ENCODE measurements around the gene TCL1A.

DNA sequence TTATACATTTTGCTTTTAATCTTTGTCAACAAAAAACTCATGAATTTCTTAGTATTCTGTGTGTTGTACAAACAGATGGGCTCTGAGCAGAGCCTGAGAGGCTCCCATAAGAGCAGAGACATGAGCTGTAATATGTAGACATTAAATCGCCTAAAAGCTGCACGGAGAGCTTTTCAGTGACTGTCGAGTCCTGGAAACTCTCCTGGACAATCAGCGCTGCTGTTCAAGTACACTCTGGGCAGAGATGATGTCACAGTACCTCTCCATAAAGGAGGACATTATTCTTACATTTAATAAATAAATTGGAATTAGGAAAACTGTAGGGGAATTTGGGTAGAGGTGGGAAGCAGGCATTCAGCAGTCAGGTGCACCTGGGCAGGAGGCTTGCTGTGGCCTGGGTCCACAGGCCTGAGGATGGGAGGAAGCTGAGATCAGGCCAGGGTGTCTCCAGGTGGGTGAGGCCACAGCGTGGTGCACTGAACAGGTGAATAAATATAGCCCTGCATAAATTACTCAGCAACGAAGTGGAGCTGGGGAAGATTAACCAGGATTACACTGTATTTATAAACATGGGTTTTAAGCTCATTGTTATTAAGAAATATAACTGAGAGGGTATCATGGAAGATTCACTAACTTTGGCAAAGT is 13.3 kb upstream of the TCL1A start:
- TF ChIP-seq, protein P1, sequence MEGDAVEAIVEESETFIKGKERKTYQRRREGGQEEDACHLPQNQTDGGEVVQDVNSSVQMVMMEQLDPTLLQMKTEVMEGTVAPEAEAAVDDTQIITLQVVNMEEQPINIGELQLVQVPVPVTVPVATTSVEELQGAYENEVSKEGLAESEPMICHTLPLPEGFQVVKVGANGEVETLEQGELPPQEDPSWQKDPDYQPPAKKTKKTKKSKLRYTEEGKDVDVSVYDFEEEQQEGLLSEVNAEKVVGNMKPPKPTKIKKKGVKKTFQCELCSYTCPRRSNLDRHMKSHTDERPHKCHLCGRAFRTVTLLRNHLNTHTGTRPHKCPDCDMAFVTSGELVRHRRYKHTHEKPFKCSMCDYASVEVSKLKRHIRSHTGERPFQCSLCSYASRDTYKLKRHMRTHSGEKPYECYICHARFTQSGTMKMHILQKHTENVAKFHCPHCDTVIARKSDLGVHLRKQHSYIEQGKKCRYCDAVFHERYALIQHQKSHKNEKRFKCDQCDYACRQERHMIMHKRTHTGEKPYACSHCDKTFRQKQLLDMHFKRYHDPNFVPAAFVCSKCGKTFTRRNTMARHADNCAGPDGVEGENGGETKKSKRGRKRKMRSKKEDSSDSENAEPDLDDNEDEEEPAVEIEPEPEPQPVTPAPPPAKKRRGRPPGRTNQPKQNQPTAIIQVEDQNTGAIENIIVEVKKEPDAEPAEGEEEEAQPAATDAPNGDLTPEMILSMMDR (optimal IDR thresholded peaks at IDR 0.05 in 1 of 3, IDR thresholded peaks at IDR 0.05 in 1 of 3, conservative IDR thresholded peaks at IDR 0.05 in 1 of 3; ENCODE audit: extremely low read depth in 1 of 3, insufficient read depth in 2 of 3, low read length in 3 of 3): no peak
- TF ChIP-seq EZH2 (IDR thresholded peaks at IDR 0.05; ENCODE audit: low read length): no peak

All from keratinocyte (primary cell).